Stimulated activated CD8-positive, alpha-beta memory T cell treated with anti-CD3 and anti-CD28 coated beads, Interleukin-4, amount 100 ng/mL, for 4 hours (primary cell): ENCODE data around the gene SIRT7.

ENCODE experiments used
- DNase-seq, 2 donors: peaks; one replicate each; pipeline ENCODE4 v3.0.0-alpha.2; 2020; ENCODE audit warnings: low read depth in 2 of 2, low spot score in 1 of 2

Gene SIRT7

DNA sequence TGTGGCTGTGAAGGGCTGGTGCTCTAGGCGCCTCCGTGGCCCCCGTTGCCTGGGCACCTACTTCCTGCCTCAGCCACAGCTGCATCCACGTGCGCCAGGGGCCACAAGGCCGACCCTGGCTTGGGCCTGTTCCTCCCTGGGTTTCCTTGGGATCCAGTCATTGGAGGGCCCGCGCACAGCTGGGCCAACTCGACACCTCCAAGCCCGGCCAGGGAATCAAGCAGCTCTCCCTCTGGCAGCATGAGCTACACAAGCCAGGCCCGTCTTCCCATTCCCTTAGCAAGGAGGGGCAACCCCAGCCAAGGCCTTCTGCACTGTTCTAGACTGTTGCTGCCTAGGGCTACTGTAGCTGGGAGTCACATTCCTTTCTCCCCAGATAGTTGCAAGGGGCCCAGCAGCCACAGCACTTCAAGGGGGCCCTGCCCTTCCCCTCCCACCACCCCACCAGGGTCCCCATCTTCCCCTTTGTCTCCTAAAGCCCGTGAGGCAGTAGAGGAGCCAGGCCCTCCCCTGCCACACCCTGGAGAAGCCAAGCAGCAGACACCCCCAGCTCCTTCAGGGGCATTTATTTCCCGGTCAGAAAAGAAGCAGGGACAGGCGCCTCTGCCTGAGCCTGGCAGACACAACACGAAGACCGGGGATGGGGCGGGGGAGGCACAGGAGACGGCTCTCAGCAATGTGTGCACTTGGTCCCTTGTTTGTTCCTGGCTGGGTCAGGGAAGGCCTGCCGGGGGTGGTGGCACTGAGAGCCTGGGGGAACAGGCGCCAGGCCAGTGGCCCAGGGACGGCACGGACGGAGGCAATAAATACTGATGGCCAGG is 50.6 kb downstream of the SIRT7 start:
- no peak for DNase-seq

- DNase-seq = no peak
Observed at GRCh38 chr17:81866440-81867169, 51.4 kb downstream of the SIRT7 start.

DNA sequence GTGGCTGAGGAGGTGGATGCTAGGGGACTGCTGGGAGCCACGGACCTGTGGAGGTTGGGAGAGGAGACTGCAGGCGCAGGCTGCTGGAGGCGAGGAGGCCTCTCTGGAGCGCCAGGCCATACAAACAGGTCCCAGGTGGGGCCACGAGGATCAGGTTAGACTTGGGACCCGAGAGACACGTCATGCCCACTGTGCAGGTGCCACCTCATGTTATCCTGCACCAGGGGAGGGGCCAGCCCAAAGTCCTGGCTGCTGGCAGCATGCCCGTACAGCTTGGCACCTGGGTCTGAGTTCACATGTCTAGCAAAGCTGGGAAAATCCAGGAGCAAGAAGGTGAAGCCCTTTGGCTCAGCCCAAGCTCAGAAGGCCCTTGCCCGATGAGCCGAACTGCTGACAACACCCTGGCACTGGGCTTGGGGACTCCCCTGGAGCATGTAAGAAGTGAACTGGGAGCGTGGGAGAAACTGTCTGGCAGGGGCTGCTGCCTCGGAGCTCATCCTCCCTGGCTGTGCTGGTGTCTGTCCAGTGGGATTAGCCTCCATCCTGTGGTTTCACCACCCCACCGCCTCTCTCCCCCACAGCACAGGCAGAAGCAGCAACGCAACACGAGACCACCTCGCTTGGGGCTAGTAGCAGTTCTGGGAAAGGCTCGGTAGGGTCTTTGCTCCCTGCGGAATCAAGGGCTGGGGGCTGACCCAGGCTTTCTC is 52.1 kb downstream of the SIRT7 start:
- no peak for DNase-seq

- no peak for DNase-seq
Observed at GRCh38 chr17:81865358-81865732, 52.6 kb downstream of the SIRT7 start.

DNA sequence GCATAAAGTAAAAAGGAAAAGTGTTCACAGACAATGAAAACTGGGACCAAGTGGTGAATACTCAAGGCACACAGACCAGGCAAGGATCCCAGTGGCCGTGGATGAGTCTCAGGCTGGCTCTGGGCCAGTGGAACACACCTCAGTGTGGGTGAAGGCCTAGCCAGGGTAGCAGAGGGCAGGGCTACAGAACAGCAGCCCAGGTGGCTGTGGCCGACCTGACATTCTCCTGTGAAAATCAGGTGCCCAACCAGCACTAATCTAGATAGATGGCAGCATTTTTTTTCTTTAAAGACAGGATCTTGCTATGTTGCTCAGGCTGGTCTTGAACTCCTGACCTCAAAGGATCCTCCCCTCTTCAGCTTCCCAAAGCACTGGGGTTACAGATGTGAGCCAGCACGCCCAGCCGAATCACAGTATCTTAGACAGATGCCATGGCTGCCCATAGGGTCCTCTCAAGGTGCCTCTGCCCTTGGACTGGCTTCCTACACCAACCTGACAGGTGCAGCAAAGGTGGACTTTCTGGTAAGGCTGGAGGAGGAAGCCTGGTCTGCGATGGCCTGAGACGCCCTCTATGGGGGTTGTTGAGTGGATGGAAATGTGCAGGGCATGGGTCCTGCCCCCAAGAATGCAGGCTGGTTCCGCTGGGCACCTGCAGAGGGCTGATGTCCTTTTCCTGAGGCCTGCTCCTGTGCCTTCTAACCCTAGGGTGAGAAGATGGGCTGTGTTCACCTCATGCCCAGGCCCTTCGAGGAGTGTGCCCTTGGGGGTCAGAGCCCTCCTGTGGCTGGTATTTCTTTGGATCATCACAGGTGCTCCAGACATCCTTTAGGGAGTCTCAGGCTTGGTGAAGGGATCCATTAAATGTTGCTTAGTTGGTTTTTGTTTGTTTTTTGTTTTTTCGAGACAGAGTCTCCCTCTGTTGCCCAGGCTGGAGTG is 53.9 kb downstream of the SIRT7 start:
- no peak for DNase-seq

- no peak for DNase-seq
Observed at GRCh38 chr17:81863123-81863675, 54.8 kb downstream of the SIRT7 start.
